ENCODE data around the gene CHL1.

- TF ChIP-seq, protein P1, sequence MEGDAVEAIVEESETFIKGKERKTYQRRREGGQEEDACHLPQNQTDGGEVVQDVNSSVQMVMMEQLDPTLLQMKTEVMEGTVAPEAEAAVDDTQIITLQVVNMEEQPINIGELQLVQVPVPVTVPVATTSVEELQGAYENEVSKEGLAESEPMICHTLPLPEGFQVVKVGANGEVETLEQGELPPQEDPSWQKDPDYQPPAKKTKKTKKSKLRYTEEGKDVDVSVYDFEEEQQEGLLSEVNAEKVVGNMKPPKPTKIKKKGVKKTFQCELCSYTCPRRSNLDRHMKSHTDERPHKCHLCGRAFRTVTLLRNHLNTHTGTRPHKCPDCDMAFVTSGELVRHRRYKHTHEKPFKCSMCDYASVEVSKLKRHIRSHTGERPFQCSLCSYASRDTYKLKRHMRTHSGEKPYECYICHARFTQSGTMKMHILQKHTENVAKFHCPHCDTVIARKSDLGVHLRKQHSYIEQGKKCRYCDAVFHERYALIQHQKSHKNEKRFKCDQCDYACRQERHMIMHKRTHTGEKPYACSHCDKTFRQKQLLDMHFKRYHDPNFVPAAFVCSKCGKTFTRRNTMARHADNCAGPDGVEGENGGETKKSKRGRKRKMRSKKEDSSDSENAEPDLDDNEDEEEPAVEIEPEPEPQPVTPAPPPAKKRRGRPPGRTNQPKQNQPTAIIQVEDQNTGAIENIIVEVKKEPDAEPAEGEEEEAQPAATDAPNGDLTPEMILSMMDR (IDR thresholded peaks at IDR 0.05; ENCODE audit: borderline replicate concordance, extremely low read depth, low read length, poor library complexity, severe bottlenecking) = peak; percentile 39
- TF ChIP-seq EZH2 (IDR thresholded peaks at IDR 0.05; ENCODE audit: borderline replicate concordance, low read depth, low read length, severe bottlenecking) = no peak
These were observed 217.5 kb downstream of the CHL1 start for GRCh38 chr3:414063-414462.

Data from DND-41 (cell line).